ENCODE data around the gene TNNI2. TPM values are rescaled to one million over a fixed set of nuclear protein-coding genes. Genes with fewer than 3 reads are reported as not detected.

TNNI2 gene
- total RNA-seq, 1 donor from 2014 or later = 6.9 TPM

- ATAC-seq (no peak), DNase-seq (no peak)
- Histone ChIP-seq H3K4me3 (no peak overlapping the region), H3K9me3 (no peaks in the 10 kb centered on the region), H3K27ac (peak overlapping the region; percentile 82), H3K36me3 (no peaks in the 10 kb centered on the region), H3K4me1 (peaks cover 20% of the 10 kb centered on the region), H3K27me3 (no peaks in the 10 kb centered on the region)
- intact Hi-C loops (cut with DNase I) = no loop called here
- TF ChIP-seq CTCF (IDR thresholded peaks at IDR 0.05) = no peak
Observed at GRCh38 chr11:1825785-1826451, 12.9 kb upstream of the TNNI2 start.

- ATAC-seq (peak; percentile 15), DNase-seq (peak; percentile 81)
- Histone ChIP-seq H3K36me3 (no peaks in the 10 kb centered on the region), H3K4me3 (no peak overlapping the region), H3K27me3 (no peaks in the 10 kb centered on the region), H3K9me3 (no peaks in the 10 kb centered on the region), H3K4me1 (peaks cover 21% of the 10 kb centered on the region), H3K27ac (peak overlapping the region; percentile 82)
- intact Hi-C loops (cut with DNase I) = no loop called here
- TF ChIP-seq CTCF (IDR thresholded peaks at IDR 0.05) = peak; percentile 12
Observed at GRCh38 chr11:1826552-1827094, 12.2 kb upstream of the TNNI2 start.

- ATAC-seq (peak; percentile 64), DNase-seq (peak; percentile 85)
- Histone ChIP-seq H3K36me3 (no peaks in the 10 kb centered on the region), H3K4me3 (no peak overlapping the region), H3K27ac (peak overlapping the region; percentile 82), H3K4me1 (peaks cover 27% of the 10 kb centered on the region), H3K9me3 (no peaks in the 10 kb centered on the region), H3K27me3 (no peaks in the 10 kb centered on the region)
- intact Hi-C loops (cut with DNase I) = no loop called here
- no peak for TF ChIP-seq CTCF (IDR thresholded peaks at IDR 0.05)
Observed at GRCh38 chr11:1827095-1827813, 11.5 kb upstream of the TNNI2 start.

- TF ChIP-seq CTCF (IDR thresholded peaks at IDR 0.05) = no peak
- DNase-seq (no peak), ATAC-seq (no peak)
- Histone ChIP-seq H3K9me3 (no peaks in the 10 kb centered on the region), H3K36me3 (no peaks in the 10 kb centered on the region), H3K27me3 (no peaks in the 10 kb centered on the region), H3K4me1 (peaks cover 34% of the 10 kb centered on the region), H3K27ac (no peak overlapping the region), H3K4me3 (no peak overlapping the region)
- intact Hi-C loops (cut with DNase I) = no loop called here
Observed at GRCh38 chr11:1827931-1828330, 10.8 kb upstream of the TNNI2 start.

GRCh38 chr11:1828542-1828941, 10.2 kb upstream of the TNNI2 start:
- no peak for ATAC-seq
- no peak overlapping the region for H3K27ac ChIP-seq
- no peak for DNase-seq
- intact Hi-C loops (cut with DNase I) = no loop called here
- no peaks in the 10 kb centered on the region for H3K27me3 ChIP-seq
- H3K9me3 ChIP-seq = no peaks in the 10 kb centered on the region
- H3K4me1 ChIP-seq = peaks cover 34% of the 10 kb centered on the region
- no peak for TF ChIP-seq CTCF (IDR thresholded peaks at IDR 0.05)
- no peaks in the 10 kb centered on the region for H3K36me3 ChIP-seq
- no peak overlapping the region for H3K4me3 ChIP-seq
